Mucosa of rectum (tissue), 2 donors: ENCODE measurements around the gene PIP5K1B.

ENCODE experiments used
- H3K27ac ChIP-seq, 2 donors: one replicate each; pipeline ENCODE4 v1.7.0; 2013; ENCODE audit warnings: inconsistent platforms in 2 of 2, low read depth in 2 of 2, low read length in 2 of 2
- H3K27me3 ChIP-seq, 2 donors: one replicate each; pipeline ENCODE4 v1.7.0; 2013; ENCODE audit warnings: low read length in 2 of 2; ENCODE audit not compliant: control insufficient read depth in 2 of 2, insufficient read depth in 2 of 2
- H3K36me3 ChIP-seq, 2 donors: one replicate each; pipeline ENCODE4 v1.7.0; 2013; ENCODE audit warnings: low read length in 2 of 2; ENCODE audit not compliant: control insufficient read depth in 2 of 2, insufficient read depth in 2 of 2
- H3K4me1 ChIP-seq, 2 donors: one replicate each; pipeline ENCODE4 v1.7.0; 2013; ENCODE audit warnings: low read length in 2 of 2, mild to moderate bottlenecking in 1 of 2; ENCODE audit not compliant: control insufficient read depth in 2 of 2, insufficient read depth in 2 of 2
- H3K4me3 ChIP-seq, 2 donors: one replicate each; pipeline ENCODE4 v1.7.0; 2013; ENCODE audit warnings: low read length in 2 of 2
- H3K9ac ChIP-seq, 2 donors: one replicate each; pipeline ENCODE4 v1.7.0; 2013; ENCODE audit warnings: low read length in 2 of 2, low read depth in 1 of 2, mild to moderate bottlenecking in 1 of 2
- H3K9me3 ChIP-seq, 2 donors: one replicate each; pipeline ENCODE4 v1.7.0; 2013; ENCODE audit warnings: low read length in 2 of 2; ENCODE audit not compliant: control insufficient read depth in 2 of 2
- donor health status: healthy.
- donor health status: Normal muscosa, but diverticular disease.

PIP5K1B gene

GRCh38 chr9:68883224-68883623 lies 178.2 kb downstream of the PIP5K1B start:
- Histone ChIP-seq H3K4me1 (no peaks in the 10 kb centered on the region), H3K27ac (no peak overlapping the region), H3K9ac (no peak overlapping the region), H3K9me3 (no peaks in the 10 kb centered on the region), H3K36me3 (peaks cover 7 to 11% of the 10 kb centered on the region in 2 donors), H3K4me3 (no peak overlapping the region), H3K27me3 (no peaks in the 10 kb centered on the region)

GRCh38 chr9:68887232-68887631 lies 182.2 kb downstream of the PIP5K1B start:
- Histone ChIP-seq H3K9ac (no peak overlapping the region), H3K36me3 (peaks cover 4 to 7% of the 10 kb centered on the region in 2 donors), H3K27me3 (no peaks in the 10 kb centered on the region), H3K4me3 (no peak overlapping the region), H3K9me3 (no peaks in the 10 kb centered on the region), H3K4me1 (no peaks in the 10 kb centered on the region), H3K27ac (no peak overlapping the region)

- Histone ChIP-seq H3K4me3 (no peak overlapping the region), H3K4me1 (no peaks in the 10 kb centered on the region)
Observed at GRCh38 chr9:68894502-68894901, 189.5 kb downstream of the PIP5K1B start.

GRCh38 chr9:68895741-68896478 lies 190.9 kb downstream of the PIP5K1B start:
- H3K27me3 ChIP-seq = no peaks in the 10 kb centered on the region
- no peaks in the 10 kb centered on the region for H3K9me3 ChIP-seq
- H3K36me3 ChIP-seq = peaks cover 18 to 23% of the 10 kb centered on the region in 2 donors
- H3K4me3 ChIP-seq = no peak overlapping the region
- no peaks in the 10 kb centered on the region for H3K4me1 ChIP-seq
- no peak overlapping the region for H3K27ac ChIP-seq
- no peak overlapping the region for H3K9ac ChIP-seq

More at GRCh38 chr9:68894502-68894901, 189.5 kb downstream of the PIP5K1B start:
- H3K27ac ChIP-seq = no peak overlapping the region
- H3K27me3 ChIP-seq = no peaks in the 10 kb centered on the region
- H3K9ac ChIP-seq = no peak overlapping the region
- peaks cover 18 to 23% of the 10 kb centered on the region in 2 donors for H3K36me3 ChIP-seq
- no peaks in the 10 kb centered on the region for H3K9me3 ChIP-seq

GRCh38 chr9:68896486-68896885 lies 191.4 kb downstream of the PIP5K1B start:
- Histone ChIP-seq H3K9ac (no peak overlapping the region), H3K27ac (no peak overlapping the region), H3K27me3 (no peaks in the 10 kb centered on the region), H3K9me3 (no peaks in the 10 kb centered on the region), H3K4me1 (no peaks in the 10 kb centered on the region), H3K36me3 (peaks cover 18 to 23% of the 10 kb centered on the region in 2 donors), H3K4me3 (no peak overlapping the region)

- H3K36me3 ChIP-seq = peaks cover 18 to 23% of the 10 kb centered on the region in 2 donors
- H3K27ac ChIP-seq = no peak overlapping the region
- no peaks in the 10 kb centered on the region for H3K4me1 ChIP-seq
- H3K4me3 ChIP-seq = no peak overlapping the region
- no peaks in the 10 kb centered on the region for H3K9me3 ChIP-seq
- H3K9ac ChIP-seq = no peak overlapping the region
- no peaks in the 10 kb centered on the region for H3K27me3 ChIP-seq
Observed at GRCh38 chr9:68897577-68898145, 192.6 kb downstream of the PIP5K1B start.

GRCh38 chr9:68898781-68899439 lies 193.9 kb downstream of the PIP5K1B start:
- no peak overlapping the region for H3K27ac ChIP-seq
- H3K36me3 ChIP-seq = peaks cover 18 to 27% of the 10 kb centered on the region in 2 donors
- H3K4me3 ChIP-seq = no peak overlapping the region
- no peaks in the 10 kb centered on the region for H3K4me1 ChIP-seq
- H3K9ac ChIP-seq = no peak overlapping the region
- no peaks in the 10 kb centered on the region for H3K27me3 ChIP-seq
- no peaks in the 10 kb centered on the region for H3K9me3 ChIP-seq

- Histone ChIP-seq H3K9ac (no peak overlapping the region), H3K27me3 (no peaks in the 10 kb centered on the region), H3K4me3 (no peak overlapping the region), H3K36me3 (peaks cover 0 to 7% of the 10 kb centered on the region in 2 donors), H3K4me1 (no peaks in the 10 kb centered on the region), H3K27ac (no peak overlapping the region), H3K9me3 (no peaks in the 10 kb centered on the region)
Observed at GRCh38 chr9:68904454-68904853, 199.4 kb downstream of the PIP5K1B start.

- H3K4me1 ChIP-seq = no peaks in the 10 kb centered on the region
- H3K9me3 ChIP-seq = no peaks in the 10 kb centered on the region
- peaks cover 0 to 7% of the 10 kb centered on the region in 2 donors for H3K36me3 ChIP-seq
- no peak overlapping the region for H3K27ac ChIP-seq
- no peaks in the 10 kb centered on the region for H3K27me3 ChIP-seq
- H3K9ac ChIP-seq = no peak overlapping the region
- H3K4me3 ChIP-seq = no peak overlapping the region
Observed at GRCh38 chr9:68905129-68905528, 200.1 kb downstream of the PIP5K1B start.

- H3K9me3 ChIP-seq = no peaks in the 10 kb centered on the region
- H3K4me1 ChIP-seq = no peaks in the 10 kb centered on the region
- H3K4me3 ChIP-seq = no peak overlapping the region
- H3K27ac ChIP-seq = no peak overlapping the region
- H3K36me3 ChIP-seq = peaks cover 0 to 7% of the 10 kb centered on the region in 2 donors
- H3K27me3 ChIP-seq = no peaks in the 10 kb centered on the region
- no peak overlapping the region for H3K9ac ChIP-seq
Observed at GRCh38 chr9:68907910-68908309, 202.9 kb downstream of the PIP5K1B start.
